ENCODE results near the gene CPS1.

DNA sequence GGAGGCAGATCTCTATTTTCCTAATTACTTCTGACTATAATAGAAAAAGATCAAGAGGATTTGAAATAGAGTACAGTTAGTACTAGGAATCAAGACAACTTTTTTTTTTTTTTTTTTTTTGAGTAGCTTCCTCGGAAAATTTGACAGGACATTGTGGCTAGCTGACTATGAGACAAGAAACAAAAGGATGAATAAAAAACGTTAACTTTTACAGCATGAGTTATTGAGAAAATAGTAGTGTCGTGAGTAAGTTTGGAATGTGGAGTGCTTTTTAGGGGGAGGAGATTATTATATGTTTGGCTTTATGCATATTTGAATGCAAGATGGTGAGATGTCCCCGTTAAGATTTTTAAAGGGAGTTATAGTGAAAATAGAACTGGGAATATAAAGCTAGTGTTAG is 27.7 kb upstream of the CPS1 start:
- TF ChIP-seq ZNF10 (tag by site-specific recombination; IDR thresholded peaks at IDR 0.05), result no peak
- TF ChIP-seq ZNF274 (IDR thresholded peaks at IDR 0.05; ENCODE audit: low read length), result no peak
- no peak for TF ChIP-seq ZNF274 (tag by site-specific recombination; IDR thresholded peaks at IDR 0.05; ENCODE audit: borderline replicate concordance)
